Stromal cell of bone marrow (primary cell): Measurements from ENCODE around the gene GHRH.

ENCODE experiments used
- DNase-seq: peaks from one replicate; pipeline ENCODE4 v3.0.0-alpha.2; 2012; ENCODE audit warnings: low read depth

GHRH gene

DNA sequence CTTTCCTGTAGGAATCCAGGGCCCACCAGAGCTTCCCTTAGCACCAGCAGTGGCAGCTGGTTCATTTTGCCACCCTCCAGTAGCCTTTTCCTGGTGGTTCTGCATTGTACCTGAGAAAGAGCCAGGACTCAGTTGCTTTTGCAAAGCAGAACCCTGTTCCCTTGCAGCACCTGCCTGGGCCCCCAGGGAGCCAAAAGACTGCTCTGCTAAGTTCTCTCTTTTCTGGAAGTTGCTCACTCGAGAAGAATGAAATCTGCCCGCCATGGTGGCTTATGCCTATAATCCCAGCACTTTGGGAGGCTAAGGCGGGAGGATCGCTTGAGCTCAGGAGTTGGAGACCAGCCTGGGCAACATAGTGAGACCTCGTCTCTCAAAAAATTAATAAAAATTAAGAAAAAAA is 24.0 kb downstream of the GHRH start:
- no peak for DNase-seq

DNA sequence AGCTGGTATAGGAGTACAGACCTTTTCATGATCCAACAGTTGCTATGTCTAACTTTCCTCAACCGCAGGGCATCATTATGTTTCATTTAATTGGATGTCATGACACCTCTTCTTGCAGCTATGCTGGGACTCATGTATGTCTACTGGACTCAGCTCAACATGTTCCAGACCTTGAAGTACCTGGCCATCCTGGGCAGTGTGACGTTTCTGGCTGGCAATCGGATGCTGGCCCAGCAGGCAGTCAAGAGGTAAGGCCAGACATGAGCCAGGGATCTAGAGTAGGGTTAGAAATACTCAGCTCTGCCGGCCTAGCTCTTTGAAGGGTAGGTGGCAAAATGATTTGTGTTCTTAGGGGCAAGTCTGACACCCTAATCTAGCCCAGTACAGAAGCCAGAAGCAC is 25.2 kb downstream of the GHRH start:
- DNase-seq = no peak

DNA sequence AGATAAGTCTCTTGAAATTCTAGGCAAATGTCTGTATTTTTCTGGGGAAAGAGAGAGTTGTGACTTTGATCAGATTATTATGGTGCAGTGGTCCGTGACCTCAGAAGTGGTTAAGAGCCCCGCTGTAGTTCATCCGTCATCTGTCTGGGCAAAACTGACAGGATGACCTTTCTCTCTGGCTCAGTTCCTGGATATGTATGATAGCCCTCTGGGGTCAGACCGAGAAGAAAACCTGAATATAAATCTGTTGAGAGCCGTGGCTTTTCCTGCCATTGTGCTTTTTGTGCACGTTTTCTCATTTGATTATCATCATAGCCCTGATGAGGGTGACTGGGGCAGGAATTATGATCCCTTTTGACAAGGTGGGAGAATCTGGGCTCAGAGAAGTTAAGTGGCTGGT is 26.5 kb downstream of the GHRH start:
- DNase-seq = no peak

GRCh38 chr20:37234254-37234581 is 27.4 kb downstream of the GHRH start:
- no peak for DNase-seq

DNA sequence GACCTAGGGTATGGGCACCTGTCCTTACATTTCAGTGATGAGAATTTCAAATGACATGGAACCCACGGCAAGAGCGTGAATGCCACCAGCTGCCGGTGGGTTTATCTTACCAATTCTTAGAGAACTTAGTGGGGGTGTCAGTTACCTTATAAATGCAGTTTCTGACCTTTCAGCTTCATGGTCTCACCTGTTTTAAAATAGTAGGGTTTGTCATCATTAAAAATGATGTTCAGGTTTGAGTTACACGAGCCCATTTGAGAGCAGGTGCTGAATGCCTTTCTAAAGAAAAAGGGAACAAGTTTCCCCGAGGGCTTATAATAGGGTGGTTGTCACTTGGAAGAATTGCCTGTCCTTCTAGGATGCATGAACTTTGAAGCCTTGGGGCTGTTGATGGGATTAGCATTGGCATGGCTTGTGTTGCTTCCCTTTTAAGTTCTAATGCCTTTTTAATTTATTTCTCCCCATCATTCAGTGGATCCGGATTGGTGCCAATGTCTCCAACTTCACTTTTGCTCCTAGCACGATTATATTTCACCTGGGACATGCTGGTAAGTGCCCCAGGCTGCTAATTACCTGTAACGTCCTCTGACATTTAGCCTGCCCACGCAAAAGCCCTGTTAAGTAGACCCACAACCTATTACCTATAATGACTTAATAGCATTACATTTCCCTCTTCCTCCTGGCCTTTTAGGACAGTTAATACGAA is 27.9 kb downstream of the GHRH start:
- DNase-seq = no peak

GRCh38 chr20:37231947-37232630 is 29.5 kb downstream of the GHRH start:
- DNase-seq = no peak

- no peak for DNase-seq
Observed at GRCh38 chr20:37230200-37230599, 31.4 kb downstream of the GHRH start.

GRCh38 chr20:37229357-37229756 is 32.3 kb downstream of the GHRH start:
- DNase-seq = no peak

- DNase-seq = no peak
Observed at GRCh38 chr20:37228656-37229055, 33.0 kb downstream of the GHRH start.

- DNase-seq = no peak
Observed at GRCh38 chr20:37228082-37228481, 33.5 kb downstream of the GHRH start.

DNA sequence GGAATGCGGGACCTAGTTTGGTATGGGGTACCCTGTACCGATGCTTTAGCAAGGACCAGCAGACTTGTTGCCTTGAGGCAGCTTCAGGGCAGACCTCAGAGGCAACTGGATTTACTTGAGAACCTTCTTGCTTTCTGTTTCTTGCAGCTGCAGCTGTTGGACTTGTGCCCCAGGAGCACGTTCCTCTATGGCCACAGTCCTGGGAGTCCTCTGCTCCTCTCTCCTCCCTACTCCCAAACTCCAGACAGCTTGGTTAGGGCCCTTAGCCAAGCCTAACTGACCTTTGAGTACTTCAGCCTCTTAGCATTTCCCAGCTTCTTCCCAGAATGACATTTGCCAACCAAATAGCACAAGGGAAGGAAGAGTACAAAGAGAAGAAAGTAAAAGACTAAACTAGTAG is 34.7 kb downstream of the GHRH start:
- peak; percentile 27 for DNase-seq

DNA sequence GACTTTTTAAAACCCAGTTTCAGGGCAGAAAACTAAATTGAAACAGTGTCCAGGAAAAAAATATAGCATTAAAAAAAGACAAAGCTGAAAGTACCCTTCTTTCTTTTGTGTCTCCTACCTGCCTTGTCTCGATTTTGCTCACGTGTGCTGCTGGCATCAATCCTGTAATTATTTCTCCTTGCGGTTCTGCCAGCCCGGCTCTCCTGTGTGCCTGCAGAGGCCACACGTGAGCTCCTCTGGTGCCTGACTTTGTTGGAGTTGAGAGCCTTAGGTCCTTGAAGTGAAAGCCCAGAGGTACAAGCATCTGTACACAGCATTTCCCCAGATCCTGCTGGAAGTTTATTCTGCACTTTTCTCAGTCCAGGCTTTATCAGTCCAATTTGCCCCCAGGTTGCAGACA is 36.5 kb downstream of the GHRH start:
- DNase-seq = no peak

DNA sequence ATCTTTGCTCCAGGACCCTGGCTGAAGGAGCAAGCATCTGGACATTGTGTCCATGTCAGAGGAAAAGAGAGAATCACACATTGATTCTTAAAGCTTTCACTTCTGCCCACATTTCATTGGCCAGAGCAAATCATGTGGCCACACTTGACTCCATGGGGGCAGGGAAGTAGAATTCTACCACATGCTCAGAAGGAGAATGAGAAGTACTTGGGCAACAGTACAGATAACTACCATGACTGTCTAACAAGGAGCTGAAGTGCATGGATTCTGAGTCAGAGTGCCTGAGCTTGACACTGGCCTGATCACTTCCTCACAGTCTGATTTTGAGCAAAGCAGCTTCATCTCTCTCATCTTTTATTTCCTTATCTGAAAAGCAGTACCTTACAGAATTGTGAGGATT is 38.6 kb downstream of the GHRH start:
- peak; percentile 90 for DNase-seq

DNA sequence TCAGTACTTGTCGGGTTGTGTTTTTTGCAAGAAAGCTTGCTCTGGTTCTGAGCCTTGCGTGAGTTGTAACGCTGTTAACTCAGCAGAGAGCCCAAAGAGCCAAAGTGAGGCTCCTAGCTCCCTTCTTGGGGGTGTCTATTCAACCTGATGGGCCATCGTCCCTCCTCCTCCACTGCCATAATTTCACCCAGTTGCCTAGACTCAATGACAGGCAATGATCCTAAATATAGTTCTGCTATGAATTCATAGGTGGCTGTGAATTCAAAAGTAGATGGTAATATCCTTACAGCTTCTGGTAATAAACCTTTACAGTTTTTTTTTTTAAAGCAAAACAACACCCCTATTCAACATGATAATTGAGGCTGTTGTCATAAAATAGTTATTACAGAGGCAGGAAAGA is 39.5 kb downstream of the GHRH start:
- no peak for DNase-seq

GRCh38 chr20:37220731-37221130 is 40.9 kb downstream of the GHRH start:
- DNase-seq = no peak

DNA sequence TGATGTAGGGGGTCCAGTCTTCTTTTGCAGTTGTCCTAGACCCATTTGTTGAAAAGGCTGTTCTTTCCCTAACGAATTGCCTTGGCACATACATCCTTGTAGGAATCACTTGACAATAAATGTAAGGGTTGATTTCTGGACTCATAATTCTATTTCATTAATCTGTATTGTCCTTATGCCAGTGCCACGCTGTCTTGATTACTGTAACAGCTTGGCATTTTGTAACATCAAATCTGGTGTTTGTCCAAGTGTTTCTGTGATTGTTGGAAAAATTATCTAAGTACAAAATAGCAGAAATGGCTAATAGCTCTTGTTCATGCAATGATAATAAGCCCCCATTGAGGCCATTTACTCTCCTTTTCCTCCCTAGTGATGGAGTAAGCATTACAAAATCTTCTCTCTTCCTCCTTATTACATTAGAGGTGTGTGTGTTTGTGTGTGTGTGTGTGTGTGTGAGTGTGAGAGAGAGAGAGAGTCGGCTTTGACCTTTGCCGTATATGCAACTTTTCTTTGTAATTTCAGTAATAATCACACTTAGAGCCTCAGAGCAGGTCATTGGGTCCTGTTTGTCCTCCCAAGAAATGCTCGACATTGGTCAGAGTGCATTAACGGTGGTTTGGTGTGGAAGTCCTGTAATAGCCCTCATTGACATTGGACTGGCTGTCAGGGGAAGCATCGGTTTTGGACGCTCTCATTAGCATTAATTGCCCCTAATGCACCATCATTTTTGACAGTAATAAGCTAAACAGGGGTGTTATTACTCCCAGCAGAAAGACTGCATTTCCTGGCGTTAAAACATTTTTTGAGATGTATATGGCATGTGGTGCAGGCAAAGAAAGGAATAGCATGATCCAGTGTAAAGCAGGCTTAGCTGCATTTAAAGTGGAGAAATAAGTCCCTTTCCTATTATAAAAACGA is 41.6 kb downstream of the GHRH start:
- DNase-seq = no peak

DNA sequence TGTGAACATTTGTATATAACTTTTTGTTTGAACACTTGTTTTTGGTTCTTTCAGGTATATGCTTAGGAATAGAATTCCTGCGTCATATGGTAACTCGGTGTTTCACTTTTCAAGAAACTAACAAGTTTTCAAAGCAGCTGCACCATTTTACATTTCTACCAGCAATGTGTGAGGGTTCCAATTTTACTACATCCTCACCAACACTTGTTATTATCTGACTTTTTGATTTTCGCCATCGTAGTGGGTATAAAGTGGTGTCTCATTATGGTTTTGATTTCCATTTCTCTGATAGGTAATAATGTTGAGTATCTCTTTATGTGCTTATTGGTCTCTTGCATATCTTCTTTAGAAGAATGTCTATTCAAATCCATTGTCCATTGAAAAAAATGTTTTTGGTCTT is 42.6 kb downstream of the GHRH start:
- DNase-seq = no peak

- DNase-seq = no peak
Observed at GRCh38 chr20:37218441-37218840, 43.2 kb downstream of the GHRH start.

DNA sequence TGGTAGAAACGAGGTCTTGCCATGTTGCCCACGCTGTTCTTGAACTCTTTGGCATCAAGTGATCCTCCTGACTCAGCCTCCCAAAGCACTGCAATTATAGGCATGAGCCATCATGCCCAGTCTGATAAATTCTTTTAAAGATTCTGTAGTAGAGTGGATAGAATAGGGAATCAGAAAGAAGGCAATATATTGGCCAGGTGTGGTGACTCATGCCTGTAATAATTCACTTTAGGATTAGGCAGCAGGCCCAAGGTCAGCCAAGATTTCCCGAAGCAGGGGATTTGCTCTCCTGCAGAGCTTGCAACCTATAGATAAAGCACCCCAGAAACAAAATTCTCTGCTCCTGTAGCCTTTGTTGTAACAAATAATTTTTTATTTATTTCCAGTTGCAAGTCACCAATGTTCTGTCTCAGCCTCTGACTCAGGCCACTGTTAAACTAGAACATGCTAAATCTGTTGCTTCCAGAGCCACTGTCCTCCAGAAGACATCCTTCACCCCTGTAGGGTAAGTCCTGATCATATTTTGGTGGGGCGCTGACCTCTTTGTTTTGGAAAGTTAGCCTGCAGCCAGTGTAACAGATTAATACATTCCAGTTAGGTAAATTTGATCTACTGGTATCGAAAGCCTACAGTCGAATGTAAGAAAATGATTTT is 51.8 kb downstream of the GHRH start:
- DNase-seq = no peak

DNA sequence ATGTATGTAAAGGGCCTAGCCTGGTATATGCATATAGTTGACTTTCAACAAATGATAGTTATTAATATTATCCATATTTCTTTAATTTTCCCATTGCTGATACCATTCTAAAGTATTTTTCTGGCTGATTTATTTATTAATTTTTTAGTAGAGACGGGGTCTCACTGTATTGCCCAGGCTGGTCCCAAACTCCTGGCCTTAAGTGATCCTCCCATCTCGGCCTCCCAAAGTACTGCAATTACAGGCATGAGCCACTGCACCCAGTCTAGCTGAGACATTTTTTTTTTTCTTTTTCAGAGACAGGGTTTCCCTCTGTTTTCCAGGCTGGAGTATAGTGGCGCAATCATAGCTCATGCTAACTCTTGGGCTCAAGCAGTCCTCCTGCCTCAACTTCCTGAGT is 52.4 kb downstream of the GHRH start:
- no peak for DNase-seq

GRCh38 chr20:37207171-37207570 is 54.4 kb downstream of the GHRH start:
- DNase-seq = no peak

DNA sequence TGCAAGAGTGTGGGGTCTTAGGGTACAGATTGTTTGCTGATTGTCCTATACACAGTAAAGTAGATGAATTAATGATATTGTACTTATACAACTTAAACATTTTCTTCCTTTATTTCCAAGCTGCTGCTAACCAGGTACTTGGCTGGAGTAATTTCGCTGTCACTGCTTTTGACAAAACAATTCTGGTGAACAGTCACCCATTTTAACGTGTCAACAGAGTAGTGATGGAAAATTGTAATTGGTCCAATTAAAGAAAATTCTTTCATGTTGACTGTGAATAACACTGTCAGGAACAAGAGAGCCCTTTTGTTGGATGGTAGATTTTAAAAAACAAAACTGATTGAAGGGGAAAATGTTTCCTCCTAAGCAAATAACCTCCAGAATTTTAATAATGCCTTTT is 55.8 kb downstream of the GHRH start:
- no peak for DNase-seq

- no peak for DNase-seq
Observed at GRCh38 chr20:37205130-37205529, 56.5 kb downstream of the GHRH start.
